Activated T-helper 1 cell treated with anti-CD3 and anti-CD28 coated beads, Interleukin-2, amount 50 U/mL, for 16 hours (primary cell): Measurements from ENCODE around the gene OR10V1.

Experiments
- DNase-seq, 2 donors: peaks; one replicate each; pipeline ENCODE4 v3.0.0-alpha.2; 2020; ENCODE audit warnings: low read depth in 1 of 2, low spot score in 1 of 2

The OR10V1 gene

GRCh38 chr11:59713745-59714144 is at the start of gene OR10V1:
Gene OR10V1 (minus strand): TSS chr11:59713845. CDS start chr11:59713845, 0 bp downstream.
- DNase-seq = no peak

DNA sequence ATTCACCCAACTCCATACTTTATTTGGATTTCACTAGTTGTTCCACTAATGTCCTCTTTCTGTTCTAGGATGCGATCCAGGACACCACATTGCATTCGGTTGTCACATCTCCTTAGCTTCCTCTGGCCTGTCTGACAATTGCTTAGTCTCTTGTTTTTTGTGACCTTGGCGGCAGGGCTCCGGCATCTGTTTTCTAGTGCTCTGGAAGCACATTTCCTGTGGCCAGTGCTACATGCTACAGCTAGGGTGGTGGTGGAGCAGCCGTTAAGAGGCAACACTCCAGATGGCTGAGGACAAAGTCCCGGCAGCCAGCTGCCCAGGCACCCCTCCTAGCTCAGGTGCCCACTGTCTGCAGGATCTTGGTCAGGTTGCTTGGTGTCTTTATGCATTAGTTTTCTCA is 48.3 kb upstream of the OR10V1 start:
- DNase-seq = no peak

DNA sequence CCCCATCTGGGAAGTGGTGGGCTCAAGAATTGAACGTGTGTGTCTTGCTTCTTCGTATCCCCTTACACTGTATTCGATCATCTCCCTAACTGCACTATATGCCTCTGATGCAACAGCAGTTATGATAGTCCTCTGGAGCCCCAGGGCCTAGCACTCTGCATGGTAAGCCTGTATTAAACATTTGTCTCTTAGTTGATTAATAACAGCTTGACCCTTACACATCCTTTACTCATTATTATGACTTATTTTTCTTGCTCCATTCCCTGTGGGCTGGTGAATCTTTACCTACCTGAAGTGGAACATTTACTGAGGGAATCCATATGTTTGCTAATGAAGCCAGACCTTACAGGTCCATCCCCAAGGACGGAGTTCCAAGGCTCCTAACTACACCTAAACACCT is 47.1 kb upstream of the OR10V1 start:
- DNase-seq = no peak

GRCh38 chr11:59759900-59760299 is 46.3 kb upstream of the OR10V1 start:
- no peak for DNase-seq

DNA sequence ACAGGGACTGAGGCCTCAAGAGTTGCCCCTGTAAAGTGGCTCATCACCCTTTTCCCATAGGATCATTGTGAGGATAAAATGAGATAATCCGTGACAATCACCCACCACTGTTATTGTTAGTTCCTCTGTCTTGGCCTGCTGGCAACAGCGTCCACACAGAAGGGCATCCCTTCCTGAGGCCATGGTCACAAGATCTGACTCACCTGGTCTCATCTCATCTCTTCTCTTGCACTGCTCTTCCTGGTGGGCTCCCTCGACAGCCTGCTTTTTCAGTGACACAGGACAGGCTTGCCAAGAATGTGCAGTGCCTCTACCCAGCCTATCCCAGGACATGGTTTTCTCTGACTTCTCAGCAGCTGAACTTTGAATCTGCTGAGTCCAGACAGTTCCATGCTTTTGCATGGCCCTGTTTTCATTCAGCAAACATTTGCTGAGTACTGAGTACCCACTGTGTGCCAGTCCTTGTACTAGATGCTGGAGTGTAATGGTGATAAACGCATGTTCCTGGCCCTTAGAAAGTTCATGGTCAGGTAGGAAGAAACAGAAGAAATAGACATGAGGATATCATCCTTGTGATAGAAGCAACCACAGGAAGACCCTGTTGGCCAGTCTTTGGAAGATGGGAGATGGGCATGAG is 44.9 kb upstream of the OR10V1 start:
- no peak for DNase-seq

DNA sequence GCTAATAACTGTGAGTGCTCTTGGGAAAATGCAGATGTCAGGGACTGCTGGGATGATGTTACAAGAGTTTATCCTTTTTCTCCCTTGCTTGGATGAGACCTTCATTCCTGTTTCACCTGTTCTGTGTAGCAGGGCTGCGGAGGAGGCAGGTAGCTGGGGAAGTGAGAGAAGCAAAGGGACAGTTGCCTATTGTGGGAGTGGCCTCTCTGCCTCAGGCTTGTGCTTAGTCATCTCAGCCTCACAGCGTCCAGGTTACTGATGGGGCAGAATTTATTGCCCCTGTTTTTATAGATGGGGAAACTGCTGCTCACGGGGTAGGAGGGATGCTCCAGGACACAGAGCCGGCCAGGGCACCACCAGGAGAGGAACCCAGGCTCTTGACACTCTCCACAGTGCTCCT is 43.2 kb upstream of the OR10V1 start:
- DNase-seq = no peak

GRCh38 chr11:59756558-59756840 is 42.9 kb upstream of the OR10V1 start:
- no peak for DNase-seq

DNA sequence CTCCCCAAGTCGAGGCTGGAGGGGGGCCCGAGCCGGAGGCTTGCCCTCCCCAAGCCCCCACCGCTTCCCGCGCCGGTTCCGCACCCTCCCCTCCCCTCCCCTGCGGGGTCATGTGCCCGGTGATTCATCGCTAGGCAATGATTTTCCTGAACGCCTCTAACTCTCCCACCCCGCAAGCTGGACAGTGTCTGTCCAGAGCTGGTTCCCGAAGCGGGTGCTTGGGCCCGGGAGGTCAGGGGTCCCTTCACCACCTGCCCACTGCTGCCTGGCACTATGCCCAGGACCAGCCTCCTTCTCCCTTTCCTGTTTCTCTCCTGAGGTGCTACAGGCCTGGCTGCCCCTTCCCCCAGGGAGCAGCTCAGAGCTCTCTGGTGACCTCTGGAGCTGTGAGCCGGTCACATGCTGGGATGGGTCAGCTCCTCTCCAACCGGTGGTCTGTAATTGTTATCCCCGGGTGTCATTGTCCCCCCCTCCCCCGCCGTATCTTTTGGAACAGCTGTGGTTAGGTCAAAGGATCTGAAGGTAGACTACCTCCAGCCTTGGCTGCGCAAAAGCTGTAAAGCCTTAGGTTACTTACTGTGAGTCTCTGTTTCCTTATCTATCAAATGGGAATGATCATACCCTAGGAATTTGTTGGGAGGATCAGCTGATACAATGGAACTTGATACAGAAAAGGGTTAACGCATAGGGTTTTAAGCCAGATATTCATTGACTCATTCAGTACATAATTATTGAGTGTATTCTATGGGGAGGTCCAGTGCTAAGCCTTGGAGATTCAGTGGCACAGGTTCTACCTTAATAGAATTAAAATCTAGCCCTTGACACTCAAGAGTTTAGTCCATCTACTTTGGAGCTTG is 42.3 kb upstream of the OR10V1 start:
- peak; percentile 32 to 34 for DNase-seq

GRCh38 chr11:59754859-59755700 is 41.4 kb upstream of the OR10V1 start, which contains the start of gene STX3:
Gene STX3 (plus strand): TSS chr11:59755376. CDS start chr11:59755606, 230 bp downstream.
- DNase-seq = peak; percentile 39 to 62

DNA sequence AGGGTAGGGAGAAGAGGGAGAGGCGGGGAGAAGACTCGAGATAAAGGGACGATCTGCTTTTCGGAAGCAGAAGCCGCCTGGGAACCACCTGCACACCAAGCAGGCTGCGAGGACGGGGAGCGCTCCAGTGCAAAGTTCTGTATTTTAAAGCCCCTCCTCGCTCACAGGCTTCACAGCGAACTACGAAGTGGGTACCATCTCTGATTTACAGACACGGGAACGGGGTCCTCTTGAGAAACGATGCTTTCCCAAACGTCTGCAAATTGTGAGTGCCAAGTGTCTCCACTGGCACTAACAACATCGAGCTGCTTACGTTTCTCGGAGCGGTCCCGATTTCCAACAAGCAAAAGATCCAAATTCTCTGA is 40.8 kb upstream of the OR10V1 start:
- DNase-seq = no peak

DNA sequence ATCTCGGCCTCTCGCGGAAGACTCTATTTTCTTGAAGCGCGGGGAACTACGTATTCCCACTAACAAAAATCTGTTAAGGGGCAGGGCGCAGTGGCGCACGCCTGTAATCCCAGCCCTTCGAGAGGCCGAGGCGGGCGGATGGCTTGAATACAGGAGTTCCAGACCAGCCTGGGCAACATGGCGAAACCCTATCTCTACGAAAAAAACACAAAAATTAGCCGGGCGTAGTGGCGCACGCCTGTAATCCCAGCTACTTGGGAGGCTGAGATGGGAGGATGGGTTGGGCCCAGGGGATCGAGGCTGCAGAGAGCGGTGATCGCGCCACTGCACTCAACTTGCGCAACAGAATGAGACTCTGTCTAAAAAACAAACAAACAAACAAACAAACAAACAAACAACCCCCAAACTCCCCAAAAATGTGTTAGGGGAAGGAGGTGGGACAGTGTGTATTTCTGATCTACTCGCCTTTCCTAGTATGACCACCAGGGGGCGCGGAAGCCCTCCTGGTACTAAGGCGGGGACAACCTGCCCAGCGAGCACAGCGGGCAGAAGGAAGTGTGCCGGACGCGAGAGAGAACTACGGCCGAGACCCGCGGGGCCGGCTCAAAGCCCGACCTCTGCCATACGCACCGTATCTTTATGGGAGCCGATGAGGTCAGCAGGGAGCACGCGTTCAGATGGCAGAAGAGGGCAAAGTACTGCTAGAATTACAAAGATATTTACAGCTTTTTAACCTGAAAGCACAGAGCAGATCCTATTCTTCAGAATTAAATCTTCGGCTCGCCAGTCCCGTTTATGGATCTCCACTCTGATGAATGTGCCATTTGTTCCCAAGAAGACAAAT is 40.2 kb upstream of the OR10V1 start:
- peak; percentile 70 to 73 for DNase-seq

DNA sequence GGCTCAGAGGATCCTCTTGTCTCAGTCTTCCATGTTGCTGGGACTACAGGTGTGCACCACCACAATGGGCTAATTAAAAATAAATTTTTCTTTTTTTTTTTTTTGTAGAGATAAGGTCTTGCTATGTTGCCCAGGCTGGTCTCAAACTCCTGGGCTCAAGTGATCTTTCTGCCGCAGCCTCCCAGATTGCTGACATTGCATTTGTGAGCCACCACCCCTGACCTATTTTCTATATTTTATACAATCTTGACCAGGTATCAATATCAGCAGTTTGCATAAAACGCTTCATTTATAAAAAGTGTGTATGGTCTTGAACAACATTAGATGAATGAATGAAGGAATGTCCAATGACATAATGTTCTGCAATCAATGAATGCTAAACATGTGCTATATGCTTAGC is 32.5 kb upstream of the OR10V1 start:
- no peak for DNase-seq

DNA sequence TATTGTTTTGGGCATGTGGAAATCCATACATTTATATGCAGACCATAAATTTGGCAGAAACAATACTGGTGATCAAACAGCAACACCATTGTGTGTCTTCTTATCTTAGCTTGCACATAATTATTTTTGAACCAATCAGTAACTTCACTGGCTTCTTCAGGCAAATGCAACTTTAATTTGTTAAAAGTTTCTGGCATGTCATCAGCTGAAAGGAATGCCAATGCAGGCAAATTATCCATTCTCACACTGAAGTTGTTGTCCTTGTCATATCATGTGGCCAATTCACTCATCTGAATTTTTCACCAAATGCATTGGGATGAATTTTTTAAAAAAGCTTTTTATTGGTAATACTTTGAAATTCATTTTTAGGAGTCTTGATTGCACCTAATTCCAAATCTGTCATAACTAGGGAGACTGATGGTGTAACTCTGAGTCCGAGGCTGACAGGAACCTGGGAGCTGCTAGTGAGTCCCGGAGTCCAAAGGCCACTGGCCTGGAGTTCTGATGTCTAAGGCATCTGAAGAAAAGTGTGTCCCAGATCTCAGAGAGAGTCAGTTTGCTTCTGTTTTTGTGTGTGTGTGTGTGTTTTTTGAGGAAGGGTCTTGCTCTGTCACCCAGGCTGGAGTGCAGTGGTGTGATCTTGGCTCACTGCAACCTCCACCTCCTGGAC is 17.4 kb upstream of the OR10V1 start:
- no peak for DNase-seq

GRCh38 chr11:59729834-59730233 is 16.2 kb upstream of the OR10V1 start:
- no peak for DNase-seq

DNA sequence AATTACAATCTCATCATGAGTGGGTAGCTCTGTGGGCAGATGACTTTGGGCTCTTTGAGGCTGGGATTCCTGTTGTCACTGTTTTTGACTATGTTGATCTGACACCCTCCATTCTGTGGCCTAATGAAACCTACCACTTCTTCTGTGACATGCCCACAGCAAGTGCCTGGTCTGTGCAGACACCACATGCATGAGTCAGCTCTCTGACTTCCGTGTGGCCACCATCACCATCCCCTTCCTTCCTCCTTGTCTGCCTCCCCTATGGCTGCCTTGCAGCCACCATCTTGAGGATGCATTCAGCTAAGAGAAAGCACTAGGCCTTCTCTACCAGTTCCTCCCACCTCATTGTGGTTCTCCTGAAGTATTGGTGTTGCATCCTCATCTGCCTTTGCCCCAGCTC is 15.3 kb upstream of the OR10V1 start:
- DNase-seq = no peak

GRCh38 chr11:59728154-59728553 is 14.5 kb upstream of the OR10V1 start:
- no peak for DNase-seq

DNA sequence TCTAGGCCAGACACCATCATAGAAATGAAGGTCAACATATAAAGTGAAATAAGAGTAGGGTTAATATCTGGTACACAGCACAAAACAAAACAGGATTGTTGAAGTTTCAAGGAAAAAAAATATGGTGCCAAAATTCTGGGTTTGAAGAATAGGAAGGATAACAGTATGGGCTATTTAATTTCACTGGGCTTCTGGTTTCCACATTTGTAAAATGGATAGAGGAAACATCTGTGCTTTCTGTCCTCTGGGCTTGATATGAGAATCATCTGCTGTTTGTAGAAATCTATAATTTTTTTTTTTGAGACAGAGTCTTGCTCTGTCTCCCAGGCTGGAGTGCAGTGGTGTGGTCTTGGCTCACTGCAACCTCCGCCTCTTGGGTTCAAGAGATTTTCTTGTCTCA is 13.8 kb upstream of the OR10V1 start:
- DNase-seq = no peak

- no peak for DNase-seq
Observed at GRCh38 chr11:59724066-59724465, 10.4 kb upstream of the OR10V1 start.

- no peak for DNase-seq
Observed at GRCh38 chr11:59719556-59719955, 5.9 kb upstream of the OR10V1 start.

GRCh38 chr11:59716051-59716450 is 2.4 kb upstream of the OR10V1 start:
- no peak for DNase-seq
